Fibroblast of the aortic adventitia (primary cell): Measurements from ENCODE around the gene NXPH1. TPM values are rescaled to one million over a fixed set of nuclear protein-coding genes. Genes with fewer than 3 reads are reported as not detected.

Source experiments
- DNase-seq: peaks from one replicate; pipeline ENCODE4 v3.0.0-alpha.2; 2010; ENCODE audit warnings: low read depth
- H3K4me3 ChIP-seq: 2 replicates; pipeline ENCODE4 v1.5.1; 2011; ENCODE audit warnings: low read depth, mild to moderate bottlenecking, control low read depth, low read length, moderate library complexity
- CTCF ChIP-seq: IDR thresholded peaks from 2 replicates; pipeline ENCODE4 v1.5.1; 2011; ENCODE audit warnings: mild to moderate bottlenecking, low read length, control low read depth, inconsistent platforms; ENCODE audit not compliant: insufficient read depth
- total RNA-seq: library from RNA; depleted of rRNA; stranded (reverse); fragments of >200 nt; gene quantifications from 2 replicates; pipeline ENCODE4 v1.2.3, GENCODE V29; 2012; ENCODE audit warnings: low replicate concordance

NXPH1 gene
- total RNA-seq, 1 donor = not detected

GRCh38 chr7:8442051-8442813 lies 8.8 kb downstream of the NXPH1 start:
- no peak overlapping the region for H3K4me3 ChIP-seq
- no peak for TF ChIP-seq CTCF
- no peak for DNase-seq

- no peak for TF ChIP-seq CTCF
- peak; percentile 7 for DNase-seq
- H3K4me3 ChIP-seq = no peak overlapping the region
These were observed 9.4 kb downstream of the NXPH1 start for GRCh38 chr7:8442814-8443304.

DNA sequence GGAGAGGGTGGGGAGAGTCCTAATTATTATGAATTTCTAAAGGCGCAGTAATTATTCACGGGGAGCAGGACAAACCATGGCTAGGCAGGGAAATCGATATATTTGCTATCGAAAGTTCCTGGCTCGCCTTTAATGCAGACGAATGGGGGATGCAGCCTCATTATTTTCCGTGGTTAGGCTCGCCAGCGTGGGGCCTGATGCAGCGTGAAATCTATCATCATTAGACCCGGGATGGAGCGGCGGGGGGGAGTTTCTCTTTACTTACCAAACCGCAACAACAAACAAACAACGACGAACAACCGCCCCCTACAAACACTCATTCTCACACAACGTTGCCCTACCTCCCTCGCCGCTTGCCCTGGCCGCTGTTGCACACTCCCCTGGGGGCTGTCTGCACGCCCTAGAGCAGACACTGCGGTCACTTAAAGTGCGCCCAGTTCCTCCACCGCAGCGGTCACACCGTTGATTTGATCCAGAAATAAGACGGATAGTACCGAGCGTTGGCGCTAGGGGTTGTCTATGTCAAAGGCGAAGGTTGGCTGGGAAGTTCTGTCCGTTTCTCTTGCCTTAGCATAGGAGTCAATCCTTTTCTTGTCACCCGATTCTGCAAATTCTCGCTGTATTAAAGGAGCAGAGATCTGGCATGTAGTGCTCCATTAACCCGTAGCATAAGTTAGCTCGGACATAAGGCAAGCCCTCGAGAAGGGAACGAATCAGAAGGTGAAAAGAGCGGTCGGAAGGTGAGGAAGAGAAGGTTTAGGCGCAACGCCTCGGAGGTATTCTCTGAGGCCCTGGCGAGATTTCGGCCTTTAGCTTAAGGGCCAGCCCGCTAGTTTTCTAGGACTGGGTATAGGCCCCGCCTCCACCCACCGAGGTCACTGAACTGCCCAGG lies 10.4 kb downstream of the NXPH1 start:
- no peak for TF ChIP-seq CTCF
- DNase-seq = no peak
- no peak overlapping the region for H3K4me3 ChIP-seq

GRCh38 chr7:8444468-8444769 lies 11.0 kb downstream of the NXPH1 start:
- TF ChIP-seq CTCF = no peak
- no peak overlapping the region for H3K4me3 ChIP-seq
- DNase-seq = no peak

DNA sequence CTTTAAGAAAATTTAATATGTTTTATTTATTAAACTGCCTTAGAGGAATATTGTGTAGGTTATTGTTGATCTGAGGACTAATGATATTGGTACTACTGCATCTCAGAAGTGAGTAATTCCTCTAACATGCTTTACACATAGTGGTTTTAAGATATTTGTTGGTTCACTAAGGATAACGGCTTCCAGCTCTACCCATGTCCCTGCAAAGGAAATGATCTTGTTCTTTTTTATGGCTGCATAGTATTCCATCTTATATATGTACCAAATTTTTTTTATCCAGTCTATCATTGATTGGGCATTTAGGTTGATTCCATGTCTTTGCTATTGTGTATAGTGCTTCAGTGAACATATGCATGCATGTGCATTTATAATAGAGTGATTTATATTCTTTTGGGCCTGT lies 20.1 kb downstream of the NXPH1 start:
- no peak for TF ChIP-seq CTCF
- no peak for DNase-seq
- no peak overlapping the region for H3K4me3 ChIP-seq

DNA sequence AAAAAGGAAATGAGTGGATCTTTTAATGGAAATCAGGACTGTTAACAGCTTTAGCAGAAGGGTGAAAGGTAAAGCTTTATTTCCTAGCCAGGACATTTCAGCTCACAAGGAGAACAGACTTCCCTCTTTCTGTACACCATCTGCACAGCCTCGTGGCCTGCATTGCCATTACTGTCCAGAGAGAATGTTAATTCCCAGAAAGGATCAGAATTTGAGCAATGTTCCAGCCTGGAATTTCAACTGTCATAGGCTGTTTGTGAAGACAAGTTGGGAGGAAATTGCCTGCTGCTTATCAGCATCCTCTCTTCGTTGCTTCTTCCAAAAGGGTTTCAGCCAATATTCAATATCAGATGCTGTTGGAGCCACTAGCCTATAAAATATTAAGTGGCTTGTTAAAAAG lies 22.0 kb downstream of the NXPH1 start:
- TF ChIP-seq CTCF = no peak
- DNase-seq = no peak
- no peak overlapping the region for H3K4me3 ChIP-seq
